HG02798 (cell line): ENCODE results near the gene NOM1.

Source experiments
- ATAC-seq: cut with Tn5 transposase; IDR thresholded peaks from one replicate; pipeline ENCODE4 v1.9.1; 2021; ENCODE audit warnings: mild to moderate bottlenecking; ENCODE audit not compliant: unreplicated experiment, poor library complexity

NOM1 gene

GRCh38 chr7:156979711-156980110, 30.2 kb downstream of the NOM1 start:
- ATAC-seq = no peak

- no peak for ATAC-seq
Measured at GRCh38 chr7:156984174-156984891, 34.8 kb downstream of the NOM1 start.

DNA sequence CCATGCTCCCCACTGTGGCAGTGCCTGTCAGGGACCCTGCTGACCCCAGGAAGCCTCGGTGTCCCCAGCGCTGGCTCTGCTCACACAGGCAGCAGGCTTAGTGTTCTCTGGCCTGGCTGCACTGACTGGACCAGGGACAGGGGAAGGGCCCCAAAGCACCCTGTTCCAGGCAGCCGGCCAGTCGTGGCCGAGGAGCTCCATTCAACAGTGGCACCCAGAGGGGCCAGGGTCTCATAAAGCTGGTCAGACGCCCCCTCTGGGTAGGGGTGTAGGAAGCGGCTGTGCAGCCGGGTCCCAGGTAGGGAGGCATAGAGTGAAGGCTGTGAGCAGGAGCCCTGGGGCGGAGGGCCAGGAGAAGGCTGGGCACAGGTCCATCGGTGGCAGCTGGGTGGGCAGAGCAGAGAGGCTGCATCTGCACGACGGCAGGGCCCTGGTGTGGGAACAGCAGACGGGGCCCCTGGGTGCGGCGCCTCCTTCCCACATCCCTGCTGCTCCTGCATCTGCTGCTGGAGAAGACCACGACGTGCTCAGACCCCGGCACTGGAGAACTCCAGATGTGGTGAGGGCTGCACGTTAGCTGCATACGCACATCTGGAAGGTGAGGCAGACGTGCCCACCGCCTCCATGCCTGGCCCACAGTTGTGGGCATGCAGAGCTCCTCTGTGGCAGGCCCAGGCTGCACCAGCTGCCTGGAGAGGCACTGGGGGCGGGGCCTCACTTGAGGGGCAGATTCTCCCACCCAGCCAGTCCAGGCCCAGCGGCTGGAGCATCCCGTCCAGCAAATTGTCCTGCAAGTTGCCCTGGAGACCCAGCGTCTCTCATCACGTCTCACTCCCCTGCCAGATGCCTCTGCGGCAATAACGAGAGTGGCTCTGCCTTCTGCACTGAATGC, 35.8 kb downstream of the NOM1 start:
- no peak for ATAC-seq

DNA sequence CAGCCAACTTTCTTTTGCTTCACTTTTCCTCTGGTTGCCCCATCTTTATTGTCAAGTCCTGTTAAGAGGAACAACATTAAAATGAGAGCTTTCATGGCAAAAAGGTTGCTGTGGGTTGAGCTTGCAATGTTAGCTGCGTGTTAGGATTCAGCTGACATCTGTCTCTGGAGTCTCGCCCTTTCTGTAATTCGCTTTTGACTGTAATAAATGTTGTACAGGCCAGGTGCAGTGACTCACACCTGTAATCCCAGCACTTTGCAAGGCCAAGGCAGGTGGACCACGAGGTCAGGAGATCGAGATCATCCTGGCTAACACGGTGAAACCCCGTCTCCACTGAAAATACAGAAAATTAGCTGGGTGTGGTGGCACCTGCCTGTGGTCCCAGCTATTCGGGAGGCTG, 36.9 kb downstream of the NOM1 start:
- ATAC-seq = no peak

DNA sequence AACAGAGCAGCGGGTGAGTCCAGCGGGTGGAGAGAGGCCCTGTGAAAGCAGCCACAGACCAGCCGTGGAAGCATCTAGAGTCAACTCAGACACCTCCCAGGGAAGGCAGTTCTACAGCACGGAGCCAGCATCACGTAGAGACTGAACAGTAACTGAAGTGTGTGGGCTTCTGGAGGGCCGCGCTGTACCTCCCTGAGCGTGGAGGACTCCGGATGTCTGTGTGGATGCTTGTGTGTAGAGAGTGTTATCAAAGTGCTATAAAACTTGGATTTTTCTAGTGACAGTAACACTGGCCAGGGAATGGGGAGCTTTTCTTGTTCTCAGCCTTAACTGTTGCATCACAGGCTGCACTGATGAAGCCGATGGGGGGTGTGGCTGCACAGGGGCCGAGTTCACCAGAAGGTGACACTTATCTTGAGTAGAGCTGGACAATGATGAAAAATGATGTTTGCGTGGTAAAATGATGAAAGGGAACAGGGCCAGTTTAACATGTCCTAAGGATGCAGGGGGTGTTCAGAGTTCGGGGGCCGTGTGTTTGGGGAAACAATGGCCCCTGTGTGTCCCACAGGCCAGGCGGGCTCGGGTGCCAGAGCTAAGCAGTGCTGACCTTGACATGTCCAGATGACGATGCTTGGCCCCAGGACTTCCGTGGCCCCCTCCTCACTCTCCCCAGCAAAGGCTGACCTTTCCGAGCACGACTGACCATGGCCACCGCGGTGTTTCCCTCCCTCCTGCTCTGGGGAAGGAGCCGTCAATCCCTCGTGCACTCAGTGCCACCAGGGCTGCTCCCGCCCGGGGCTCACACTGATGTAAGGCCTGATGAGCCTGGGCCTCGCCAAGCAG, 39.1 kb downstream of the NOM1 start:
- no peak for ATAC-seq

DNA sequence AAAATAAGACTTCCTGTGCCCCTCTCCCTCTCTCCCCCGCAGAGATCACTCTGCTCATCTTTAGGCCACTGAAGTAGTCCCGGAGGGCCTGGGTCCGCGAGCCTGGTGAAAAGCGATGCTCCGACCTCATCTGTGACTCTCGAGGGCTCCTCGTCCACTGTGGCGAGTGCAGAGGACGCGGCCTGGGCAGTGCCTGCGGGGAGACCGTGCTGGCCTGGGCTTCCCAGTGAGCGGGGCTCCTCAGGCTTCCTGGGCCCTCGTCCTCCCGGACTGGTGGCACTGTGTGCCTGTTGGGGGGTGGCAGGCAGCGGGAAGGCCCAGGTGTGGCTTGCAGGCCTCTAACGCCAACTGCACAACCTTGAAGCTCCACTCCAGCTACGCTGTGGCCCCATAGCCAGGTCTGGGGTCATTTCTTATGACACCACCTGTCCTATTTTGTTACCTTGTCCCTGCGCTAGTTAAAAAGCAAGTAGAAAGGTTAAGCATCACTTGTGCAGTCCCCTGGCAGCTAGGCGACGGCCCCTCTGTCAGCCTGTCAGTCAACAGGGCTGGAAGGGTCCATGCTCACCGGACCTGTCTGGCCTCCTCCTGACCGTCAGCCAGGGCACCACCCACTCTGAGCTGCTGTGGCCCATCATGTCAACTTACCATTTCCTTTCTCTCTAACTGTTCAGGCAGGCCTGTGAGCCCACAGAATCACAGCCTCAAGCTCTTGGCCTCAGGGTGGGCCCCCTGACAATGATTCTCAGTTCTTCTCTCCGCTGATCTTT, 40.4 kb downstream of the NOM1 start:
- ATAC-seq = no peak

- no peak for ATAC-seq
Measured at GRCh38 chr7:156993021-156993924, 43.8 kb downstream of the NOM1 start.

DNA sequence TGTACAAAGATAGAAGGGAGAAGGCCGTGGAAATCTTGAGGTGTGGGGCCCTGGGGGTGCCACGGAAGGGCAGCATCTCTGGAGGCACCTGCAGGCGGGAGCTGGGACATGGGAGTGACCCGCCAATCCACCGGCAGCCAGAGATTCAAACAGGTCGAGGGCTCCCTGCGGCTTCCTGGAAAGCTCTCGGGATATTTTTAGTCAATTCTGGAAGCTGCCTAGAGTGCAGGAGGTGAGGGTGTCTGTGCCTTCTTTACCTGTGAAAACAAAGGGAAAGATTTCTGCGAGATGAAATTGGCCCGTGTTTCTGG, 44.4 kb downstream of the NOM1 start:
- no peak for ATAC-seq

DNA sequence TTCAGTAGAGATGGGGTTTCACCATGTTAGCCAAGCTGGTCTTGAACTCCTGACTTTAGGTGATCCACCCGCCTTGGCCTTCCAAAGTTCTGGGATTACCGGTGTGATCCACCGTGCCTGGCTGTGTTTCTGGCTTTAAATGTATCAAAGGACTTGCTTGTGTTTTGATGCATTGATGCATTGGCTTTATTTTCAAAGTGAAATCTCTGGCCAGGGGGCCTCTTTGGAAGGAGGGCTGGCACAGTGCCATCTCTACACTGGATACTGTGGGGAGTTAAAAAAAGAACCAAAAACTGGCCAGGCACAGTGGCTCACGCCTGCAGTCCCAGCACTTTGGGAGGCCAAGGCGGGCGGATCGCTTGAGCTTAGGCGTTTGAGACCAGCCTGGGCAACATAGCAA, 44.9 kb downstream of the NOM1 start:
- ATAC-seq = no peak

- ATAC-seq = peak; percentile 27
Measured at GRCh38 chr7:156998988-156999957, 49.8 kb downstream of the NOM1 start.

GRCh38 chr7:156999958-157000726, 50.6 kb downstream of the NOM1 start:
- peak; percentile 31 for ATAC-seq

DNA sequence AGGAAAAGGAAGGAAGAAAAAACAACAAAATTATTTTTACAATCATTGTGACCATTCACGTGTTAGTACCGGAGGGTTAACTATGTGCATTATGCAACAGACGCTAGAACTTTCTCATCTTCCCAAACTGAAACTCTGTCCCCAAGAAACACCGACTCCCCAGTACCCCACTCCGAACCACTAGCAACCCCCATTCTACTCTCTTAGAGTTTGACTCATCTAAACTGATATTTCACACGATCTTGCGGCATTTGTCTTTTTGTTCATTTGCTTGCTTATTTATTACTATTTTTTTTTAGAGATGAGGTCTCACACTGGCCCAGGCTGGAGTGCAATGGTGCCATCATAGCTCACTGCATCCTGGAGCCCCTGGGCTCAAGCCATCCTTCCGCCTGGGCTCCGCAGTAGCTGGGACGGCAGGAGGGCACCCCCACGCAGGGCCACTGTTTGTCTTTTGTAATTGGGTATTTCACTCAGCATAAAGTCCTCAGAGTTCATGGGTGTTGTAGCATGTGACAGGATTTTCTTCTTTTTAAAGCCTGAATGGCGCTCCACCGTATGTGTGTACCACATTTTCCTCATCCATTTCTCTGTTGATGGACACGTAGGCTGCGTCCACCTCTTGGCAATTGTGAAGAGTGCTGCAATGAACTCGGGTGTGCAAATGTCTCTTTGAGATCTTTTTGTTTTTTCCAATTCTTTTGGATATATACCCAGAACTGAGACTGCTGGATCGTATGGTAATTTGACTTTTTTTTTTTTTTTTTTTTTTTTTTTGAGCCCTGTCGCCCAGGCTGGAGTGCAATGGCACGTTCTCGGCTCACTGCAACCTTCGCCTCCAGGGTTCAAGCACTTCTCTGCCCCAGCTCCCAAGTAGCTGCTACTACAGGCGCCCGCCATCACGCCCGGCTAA, 51.5 kb downstream of the NOM1 start:
- no peak for ATAC-seq

DNA sequence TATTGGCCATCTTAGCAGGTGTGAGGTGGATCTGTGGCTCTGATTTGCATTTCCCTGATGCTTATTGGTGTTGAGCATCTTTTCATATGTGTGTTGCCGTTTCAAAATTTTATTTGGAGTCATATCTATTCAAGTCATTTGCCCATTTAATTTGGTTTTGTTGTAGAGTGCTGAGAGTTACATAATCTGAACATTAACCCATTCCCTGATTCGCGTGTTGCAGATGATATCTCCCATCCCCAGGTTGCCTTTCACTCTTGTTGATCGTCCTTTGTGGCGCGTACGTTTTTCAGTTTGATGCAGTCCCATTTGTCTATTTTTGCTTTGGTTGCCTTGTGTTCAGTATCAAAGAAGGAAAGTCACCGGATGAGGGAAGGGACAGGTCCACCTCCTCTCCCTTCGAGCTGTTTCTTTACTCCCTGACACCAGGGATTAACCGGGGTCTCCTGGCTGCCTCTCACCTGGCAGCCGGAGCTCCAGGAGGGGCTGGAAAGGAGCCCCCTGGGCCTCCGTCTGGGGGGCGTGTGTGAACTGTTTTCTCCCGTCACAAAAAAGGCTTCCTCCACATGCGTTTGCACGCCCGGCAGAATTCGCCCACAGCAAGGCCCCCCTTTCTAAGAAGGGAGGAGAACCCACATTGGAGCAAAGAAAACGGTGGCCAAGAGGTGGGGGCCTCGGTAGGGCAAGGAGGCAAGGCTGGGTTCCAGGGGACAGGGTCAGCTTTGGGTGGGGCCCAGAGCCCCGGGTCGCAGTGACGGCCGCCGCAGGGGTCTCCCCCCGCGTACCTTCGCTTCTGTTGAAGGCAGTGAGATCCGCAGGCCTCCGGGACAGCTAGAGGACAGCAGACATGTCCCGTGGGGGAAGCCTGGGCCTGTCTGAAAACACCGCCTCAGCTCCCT, 52.7 kb downstream of the NOM1 start:
- ATAC-seq = no peak

DNA sequence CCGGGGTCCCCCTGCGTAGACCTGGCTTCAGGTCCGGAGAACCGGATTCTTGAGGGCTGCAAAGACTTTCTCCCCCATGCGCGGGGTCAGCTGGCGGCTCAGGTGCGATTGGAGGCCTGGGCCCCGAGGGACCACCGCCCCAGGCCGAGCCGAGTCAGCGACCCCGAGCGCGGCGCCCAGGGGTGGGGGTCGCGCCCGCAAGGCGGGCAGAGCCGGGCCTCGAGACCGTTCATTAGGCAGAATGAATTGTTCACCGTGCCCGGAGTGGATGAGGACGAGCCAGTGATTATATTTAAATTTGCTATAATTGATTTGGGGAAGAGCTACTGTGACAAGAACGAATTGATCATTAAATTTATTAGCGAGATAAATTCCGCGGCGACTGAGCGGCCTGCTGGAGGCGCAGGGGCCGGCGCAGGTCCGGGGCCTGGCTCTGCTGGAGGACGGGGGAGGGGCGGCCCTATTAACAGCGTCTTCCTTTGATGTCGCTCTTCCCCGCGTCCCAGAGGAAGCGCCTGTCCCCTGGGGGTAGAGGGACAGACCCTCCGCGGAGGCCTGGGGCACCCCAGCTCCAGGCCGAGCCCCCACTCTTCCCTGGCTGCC, 53.4 kb downstream of the NOM1 start:
- ATAC-seq = no peak

- ATAC-seq = no peak
Measured at GRCh38 chr7:157003445-157003755, 53.9 kb downstream of the NOM1 start.
